ENCODE measurements around the gene TNXB. TPM values are rescaled to one million over a fixed set of nuclear protein-coding genes. Genes with fewer than 3 reads are reported as not detected.
A peak's percentile ranks its signal among the peaks of the same experiment; 100 is the strongest.

The TNXB gene
- polyA plus RNA-seq (2013, experiment 1 of 2), result 4.0 TPM
- polyA plus RNA-seq (2013, experiment 2 of 2), result 3.8 TPM

GRCh38 chr6:32109114-32109764 is at the start of gene TNXB:
Gene TNXB (minus strand): TSS chr6:32109338. CDS start chr6:32098198, 11,140 bp downstream.
- Histone ChIP-seq H2AK5ac (ENCODE audit: low read depth, low read length) (peak within 1 kb of the TSS; percentile 30), H4K91ac (ENCODE audit: low read depth, low read length, poor library complexity) (peak within 1 kb of the TSS; percentile 8), H2BK120ac (ENCODE audit: low read depth, low read length) (no peak within 1 kb of the TSS), H3K9ac (ENCODE audit: low read depth, low read length, poor library complexity) (peak within 1 kb of the TSS; percentile 22), H3K18ac (ENCODE audit: low read length) (peak within 1 kb of the TSS; percentile 42), H4K8ac (ENCODE audit: low read depth, low read length) (no peak within 1 kb of the TSS), H2BK12ac (ENCODE audit: low read length) (no peak within 1 kb of the TSS), H3K23ac (ENCODE audit: low read depth, low read length, poor library complexity) (peak within 1 kb of the TSS; percentile 17), H3K14ac (ENCODE audit: low read length) (peak within 1 kb of the TSS; percentile 47), H2BK15ac (ENCODE audit: low read length) (peak within 1 kb of the TSS; percentile 24), H3K27ac (replicated peaks; ENCODE audit: low read length) (no peak within 1 kb of the TSS), H3K4ac (ENCODE audit: low read length) (no peak within 1 kb of the TSS), H3K4me2 (ENCODE audit: insufficient read depth, low read length, poor library complexity, severe bottlenecking) (no peak within 1 kb of the TSS), H2AFZ (ENCODE audit: low read length) (peak within 1 kb of the TSS; percentile 15), H3K79me1 (ENCODE audit: low read depth, low read length) (no peaks in the 10 kb centered on the region), H3K36me3 (replicated peaks in 1 of 2; ENCODE audit: control insufficient read depth in 2 of 2, insufficient read depth in 2 of 2, low read length in 2 of 2) (peaks cover 2 to 7% of the 10 kb centered on the region in 2 donors), H2BK5ac (ENCODE audit: low read length) (no peak within 1 kb of the TSS), H3K27me3 (ENCODE audit: control insufficient read depth in 3 of 3, insufficient read depth in 3 of 3, low read depth in 1 of 3, low read length in 3 of 3) (peaks cover 0 to 16% (median 11%) of the 10 kb centered on the region in 3 experiments), H3K4me1 (ENCODE audit: control insufficient read depth in 2 of 2, insufficient read depth in 1 of 2, low read depth in 1 of 2, low read length in 2 of 2) (peaks cover 15 to 22% of the 10 kb centered on the region in 2 donors), H3K9me3 (replicated peaks in 1 of 2; ENCODE audit: control insufficient read depth in 2 of 2, insufficient read depth in 1 of 2, low read depth in 1 of 2, low read length in 2 of 2) (peaks cover 0 to 2% of the 10 kb centered on the region in 2 donors), H3K4me3 (ENCODE audit: low read length in 2 of 2) (peak within 1 kb of the TSS in 1 of 2 donors; percentile 22)
- no CpG with 5 or more reads among the region's 12 CpGs for WGBS, 2 donors (ENCODE audit: extremely low coverage in 2 of 2, insufficient read length in 2 of 2, insufficient replicate concordance in 1 of 2)
- DNase-seq (ENCODE audit: low spot score), result no peak

- peaks cover 7% of the 10 kb centered on the region in 2 donors for H3K4me1 ChIP-seq (ENCODE audit: control insufficient read depth in 2 of 2, insufficient read depth in 1 of 2, low read depth in 1 of 2, low read length in 2 of 2)
- H2BK5ac ChIP-seq (ENCODE audit: low read length), result no peak overlapping the region
- H3K23ac ChIP-seq (ENCODE audit: low read depth, low read length, poor library complexity), result no peak overlapping the region
- H2BK12ac ChIP-seq (ENCODE audit: low read length), result no peak overlapping the region
- H4K91ac ChIP-seq (ENCODE audit: low read depth, low read length, poor library complexity), result no peak overlapping the region
- H3K18ac ChIP-seq (ENCODE audit: low read length), result no peak overlapping the region
- no peak for DNase-seq (ENCODE audit: low spot score)
- H3K9ac ChIP-seq (ENCODE audit: low read depth, low read length, poor library complexity), result no peak overlapping the region
- no peaks in the 10 kb centered on the region for H3K27me3 ChIP-seq (ENCODE audit: control insufficient read depth in 3 of 3, insufficient read depth in 3 of 3, low read depth in 1 of 3, low read length in 3 of 3)
- H2BK15ac ChIP-seq (ENCODE audit: low read length), result no peak overlapping the region
- H3K4me2 ChIP-seq (ENCODE audit: insufficient read depth, low read length, poor library complexity, severe bottlenecking), result no peak overlapping the region
- no peak overlapping the region for H3K14ac ChIP-seq (ENCODE audit: low read length)
- no peak overlapping the region for H3K4ac ChIP-seq (ENCODE audit: low read length)
- no peak overlapping the region for H2BK120ac ChIP-seq (ENCODE audit: low read depth, low read length)
- H3K27ac ChIP-seq (replicated peaks; ENCODE audit: low read length), result no peak overlapping the region
- no peaks in the 10 kb centered on the region for H3K9me3 ChIP-seq (replicated peaks in 1 of 2; ENCODE audit: control insufficient read depth in 2 of 2, insufficient read depth in 1 of 2, low read depth in 1 of 2, low read length in 2 of 2)
- no peak overlapping the region for H2AFZ ChIP-seq (ENCODE audit: low read length)
- H3K4me3 ChIP-seq (ENCODE audit: low read length in 2 of 2), result no peak overlapping the region
- H3K36me3 ChIP-seq (replicated peaks in 1 of 2; ENCODE audit: control insufficient read depth in 2 of 2, insufficient read depth in 2 of 2, low read length in 2 of 2), result peaks cover 27 to 55% of the 10 kb centered on the region in 2 donors
- H4K8ac ChIP-seq (ENCODE audit: low read depth, low read length), result no peak overlapping the region
- no peak overlapping the region for H2AK5ac ChIP-seq (ENCODE audit: low read depth, low read length)
- peaks cover 19% of the 10 kb centered on the region for H3K79me1 ChIP-seq (ENCODE audit: low read depth, low read length)
Observed at GRCh38 chr6:32158052-32158451, 48.9 kb upstream of the TNXB start.

GRCh38 chr6:32156891-32157290 is 47.8 kb upstream of the TNXB start:
- Histone ChIP-seq H4K8ac (ENCODE audit: low read depth, low read length) (no peak overlapping the region), H3K14ac (ENCODE audit: low read length) (no peak overlapping the region), H3K4ac (ENCODE audit: low read length) (no peak overlapping the region), H2AK5ac (ENCODE audit: low read depth, low read length) (no peak overlapping the region), H3K23ac (ENCODE audit: low read depth, low read length, poor library complexity) (no peak overlapping the region), H2BK15ac (ENCODE audit: low read length) (no peak overlapping the region), H2AFZ (ENCODE audit: low read length) (no peak overlapping the region), H2BK12ac (ENCODE audit: low read length) (no peak overlapping the region), H3K79me1 (ENCODE audit: low read depth, low read length) (peaks cover 19% of the 10 kb centered on the region), H3K9ac (ENCODE audit: low read depth, low read length, poor library complexity) (no peak overlapping the region), H3K9me3 (replicated peaks in 1 of 2; ENCODE audit: control insufficient read depth in 2 of 2, insufficient read depth in 1 of 2, low read depth in 1 of 2, low read length in 2 of 2) (no peaks in the 10 kb centered on the region), H2BK120ac (ENCODE audit: low read depth, low read length) (no peak overlapping the region), H3K4me2 (ENCODE audit: insufficient read depth, low read length, poor library complexity, severe bottlenecking) (no peak overlapping the region), H3K18ac (ENCODE audit: low read length) (no peak overlapping the region), H2BK5ac (ENCODE audit: low read length) (no peak overlapping the region), H3K4me1 (ENCODE audit: control insufficient read depth in 2 of 2, insufficient read depth in 1 of 2, low read depth in 1 of 2, low read length in 2 of 2) (peaks cover 15 to 16% of the 10 kb centered on the region in 2 donors), H3K27me3 (ENCODE audit: control insufficient read depth in 3 of 3, insufficient read depth in 3 of 3, low read depth in 1 of 3, low read length in 3 of 3) (peaks cover 0 to 6% (median 0%) of the 10 kb centered on the region in 3 experiments), H3K27ac (replicated peaks; ENCODE audit: low read length) (no peak overlapping the region), H3K4me3 (ENCODE audit: low read length in 2 of 2) (no peak overlapping the region), H4K91ac (ENCODE audit: low read depth, low read length, poor library complexity) (no peak overlapping the region), H3K36me3 (replicated peaks in 1 of 2; ENCODE audit: control insufficient read depth in 2 of 2, insufficient read depth in 2 of 2, low read length in 2 of 2) (peaks cover 25 to 48% of the 10 kb centered on the region in 2 donors)
- WGBS, 2 donors (ENCODE audit: extremely low coverage in 2 of 2, insufficient read length in 2 of 2, insufficient replicate concordance in 1 of 2), result no CpG with 5 or more reads among the region's 9 CpGs
- DNase-seq (ENCODE audit: low spot score), result no peak

- DNase-seq (ENCODE audit: low spot score), result no peak
- Histone ChIP-seq H3K18ac (ENCODE audit: low read length) (peak overlapping the region; percentile 94), H3K23ac (ENCODE audit: low read depth, low read length, poor library complexity) (peak overlapping the region; percentile 87), H3K14ac (ENCODE audit: low read length) (peak overlapping the region; percentile 86), H2BK12ac (ENCODE audit: low read length) (no peak overlapping the region), H3K4me2 (ENCODE audit: insufficient read depth, low read length, poor library complexity, severe bottlenecking) (peak overlapping the region; percentile 87), H2AK5ac (ENCODE audit: low read depth, low read length) (peak overlapping the region; percentile 88), H2BK5ac (ENCODE audit: low read length) (peak overlapping the region; percentile 90), H2BK15ac (ENCODE audit: low read length) (peak overlapping the region; percentile 55), H3K9ac (ENCODE audit: low read depth, low read length, poor library complexity) (peak overlapping the region; percentile 95), H3K27me3 (ENCODE audit: control insufficient read depth in 3 of 3, insufficient read depth in 3 of 3, low read depth in 1 of 3, low read length in 3 of 3) (peaks cover 0 to 24% (median 0%) of the 10 kb centered on the region in 3 experiments), H2BK120ac (ENCODE audit: low read depth, low read length) (peak overlapping the region; percentile 62), H4K8ac (ENCODE audit: low read depth, low read length) (no peak overlapping the region), H3K4ac (ENCODE audit: low read length) (peak overlapping the region; percentile 26), H3K27ac (replicated peaks; ENCODE audit: low read length) (peak overlapping the region; percentile 89), H3K9me3 (replicated peaks in 1 of 2; ENCODE audit: control insufficient read depth in 2 of 2, insufficient read depth in 1 of 2, low read depth in 1 of 2, low read length in 2 of 2) (no peaks in the 10 kb centered on the region), H3K36me3 (replicated peaks in 1 of 2; ENCODE audit: control insufficient read depth in 2 of 2, insufficient read depth in 2 of 2, low read length in 2 of 2) (peaks cover 25 to 44% of the 10 kb centered on the region in 2 donors), H3K4me1 (ENCODE audit: control insufficient read depth in 2 of 2, insufficient read depth in 1 of 2, low read depth in 1 of 2, low read length in 2 of 2) (peaks cover 15 to 26% of the 10 kb centered on the region in 2 donors), H3K79me1 (ENCODE audit: low read depth, low read length) (peaks cover 19% of the 10 kb centered on the region), H2AFZ (ENCODE audit: low read length) (peak overlapping the region; percentile 76), H3K4me3 (ENCODE audit: low read length in 2 of 2) (peak overlapping the region; percentile 60 to 97), H4K91ac (ENCODE audit: low read depth, low read length, poor library complexity) (no peak overlapping the region)
- no CpG with 5 or more reads among the region's 34 CpGs for WGBS, 2 donors (ENCODE audit: extremely low coverage in 2 of 2, insufficient read length in 2 of 2, insufficient replicate concordance in 1 of 2)
Observed at GRCh38 chr6:32154514-32155161, 45.5 kb upstream of the TNXB start.

All from neuronal stem cell (in vitro differentiated cells).